Islet of Langerhans (tissue), 1 donor: Measurements from ENCODE around the gene PBX3.

Experiments used
- FAIRE-seq: peaks from one replicate; lab custom pipeline; 2011; peaks lifted over from hg19 to GRCh38; lab: Jason Lieb, UNC

PBX3 gene

DNA sequence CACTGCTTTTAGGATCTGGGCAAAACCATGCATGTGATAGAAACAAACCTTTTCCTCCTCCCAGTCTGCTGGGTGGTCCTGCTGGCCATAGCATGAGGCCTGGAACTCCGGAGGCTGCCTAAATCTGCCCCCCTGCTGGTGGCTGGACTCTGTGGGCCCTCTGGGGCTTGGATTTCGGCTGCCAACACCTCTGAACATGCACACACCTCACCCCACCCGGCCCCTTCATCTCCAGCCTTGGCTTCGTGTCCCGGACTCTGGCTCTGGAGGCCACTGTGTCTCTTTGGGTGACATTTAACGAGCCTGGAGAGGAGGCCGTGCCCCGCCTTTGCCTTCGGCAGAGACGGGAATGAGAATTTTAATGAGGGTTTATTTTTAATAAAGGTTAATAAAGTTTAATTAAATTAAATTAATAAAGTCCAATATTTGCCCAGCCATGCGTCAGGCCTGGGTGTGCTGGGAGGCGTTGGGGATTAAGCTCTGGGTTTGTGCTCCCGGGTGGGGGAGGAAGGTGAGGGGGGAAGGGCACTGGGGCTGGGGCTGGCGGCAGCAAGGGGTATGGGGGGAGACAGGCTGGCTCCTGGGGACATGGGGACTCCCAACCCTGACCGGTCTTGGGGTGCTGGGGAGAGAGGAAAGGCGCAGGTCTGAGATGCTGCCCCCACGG lies 251.8 kb downstream of the PBX3 start:
- FAIRE-seq, result no peak

DNA sequence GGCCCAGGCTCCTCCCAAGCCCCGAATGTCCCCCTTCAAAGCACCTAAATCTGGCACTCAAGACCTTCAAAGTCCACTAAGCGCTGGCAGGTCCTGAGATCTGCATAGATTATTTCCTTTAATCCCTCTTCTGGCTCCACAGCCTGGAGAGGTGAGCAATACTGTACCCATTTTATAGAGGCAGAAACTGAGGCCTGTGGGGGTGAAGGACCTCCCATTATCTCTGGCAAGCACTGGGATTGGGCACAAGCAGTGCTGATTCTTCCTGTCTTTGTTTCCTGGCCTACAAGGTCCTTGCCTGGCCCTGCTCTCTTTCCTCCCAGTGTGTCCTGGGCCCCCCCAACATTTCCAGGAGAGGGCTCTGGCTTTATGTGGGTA lies 252.3 kb downstream of the PBX3 start:
- FAIRE-seq, result no peak

DNA sequence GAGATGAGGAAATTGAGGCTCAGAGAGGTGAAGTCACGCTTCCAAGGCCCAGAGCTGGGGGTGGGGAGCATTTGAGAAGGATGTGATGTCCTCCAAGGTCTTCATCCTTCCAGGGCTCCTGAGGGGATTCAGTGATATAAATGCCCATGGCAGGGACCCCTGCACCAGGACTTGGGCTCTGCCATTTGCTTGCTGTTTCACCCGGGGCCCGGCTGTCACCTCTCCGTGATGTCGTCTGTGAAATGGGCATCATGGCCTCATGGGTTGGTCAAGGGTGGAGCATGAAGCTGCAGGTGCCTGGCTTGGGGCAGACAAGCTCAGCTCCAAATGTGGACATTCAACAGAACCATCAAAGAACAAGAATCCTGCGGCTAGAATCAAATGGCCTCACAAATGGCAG lies 253.1 kb downstream of the PBX3 start:
- FAIRE-seq, result no peak

DNA sequence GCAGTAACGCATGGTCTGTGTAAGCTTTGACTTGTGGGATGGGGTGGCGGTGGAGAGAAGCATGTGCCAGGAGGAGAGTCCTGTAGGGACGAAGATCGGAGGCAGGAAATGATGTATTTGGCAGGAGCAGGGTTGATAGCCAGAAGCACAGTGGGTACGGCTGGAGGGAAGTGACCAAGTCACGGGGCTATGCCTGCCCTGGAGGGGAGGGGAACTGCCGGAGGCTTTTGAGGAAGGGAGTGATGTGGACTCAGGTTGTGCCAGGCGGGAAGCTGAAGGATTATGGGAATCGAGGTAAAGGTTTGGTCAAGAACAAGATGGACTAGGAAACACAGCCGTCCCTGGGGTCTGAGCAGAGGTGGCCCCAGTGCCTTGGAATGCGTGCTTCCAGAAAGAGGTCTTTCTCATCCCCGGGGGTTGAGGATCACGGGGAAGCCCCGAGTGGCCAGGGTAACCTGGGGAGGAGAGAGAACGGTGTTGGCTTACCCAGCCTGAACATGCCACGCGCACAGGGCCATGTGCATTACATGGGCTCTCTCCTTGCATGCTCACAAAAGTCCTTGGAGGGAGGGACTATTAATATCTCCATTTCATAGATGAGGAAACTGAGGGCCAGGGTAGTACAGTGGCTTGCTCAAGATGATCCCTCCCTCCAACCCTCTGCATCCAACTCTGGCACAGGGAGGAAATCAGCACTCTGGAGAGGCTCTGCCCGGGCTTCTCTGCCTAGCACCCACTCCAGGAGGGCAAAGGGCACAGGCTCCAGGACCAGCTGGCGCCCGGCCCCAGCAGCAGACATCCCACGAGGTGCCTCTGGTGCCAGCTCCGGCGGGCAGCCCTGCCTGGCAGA lies 253.8 kb downstream of the PBX3 start:
- no peak for FAIRE-seq

DNA sequence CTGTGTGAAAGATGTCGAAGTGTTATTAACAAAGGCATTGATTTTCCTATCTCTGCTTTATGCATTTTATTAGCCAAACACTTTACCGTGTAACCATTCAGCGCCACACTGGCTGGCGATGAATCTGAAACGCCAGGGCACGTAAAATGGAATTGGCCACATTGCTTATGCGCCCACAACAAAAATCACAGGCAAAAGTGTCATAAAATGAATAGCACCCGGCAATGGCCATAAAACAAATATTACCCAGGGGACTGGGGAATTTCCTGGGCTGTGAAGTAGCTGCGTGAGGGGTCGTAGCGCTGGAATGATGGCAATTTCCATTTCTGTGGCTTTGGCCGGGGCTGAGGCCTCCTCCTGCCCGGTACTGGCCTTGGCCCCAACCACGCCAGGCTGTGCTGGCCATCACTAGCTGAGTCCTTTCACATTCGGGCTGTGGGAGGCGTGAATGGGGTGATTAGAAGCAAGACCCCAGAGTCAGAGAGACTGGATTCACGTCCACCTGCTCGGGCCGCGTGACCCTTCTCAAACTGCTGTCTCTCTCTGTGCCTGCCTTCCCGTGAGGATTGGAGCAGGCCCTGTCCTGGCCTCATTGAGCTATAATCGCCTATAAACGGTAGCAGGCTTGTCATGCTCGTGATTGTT lies 254.5 kb downstream of the PBX3 start:
- no peak for FAIRE-seq

DNA sequence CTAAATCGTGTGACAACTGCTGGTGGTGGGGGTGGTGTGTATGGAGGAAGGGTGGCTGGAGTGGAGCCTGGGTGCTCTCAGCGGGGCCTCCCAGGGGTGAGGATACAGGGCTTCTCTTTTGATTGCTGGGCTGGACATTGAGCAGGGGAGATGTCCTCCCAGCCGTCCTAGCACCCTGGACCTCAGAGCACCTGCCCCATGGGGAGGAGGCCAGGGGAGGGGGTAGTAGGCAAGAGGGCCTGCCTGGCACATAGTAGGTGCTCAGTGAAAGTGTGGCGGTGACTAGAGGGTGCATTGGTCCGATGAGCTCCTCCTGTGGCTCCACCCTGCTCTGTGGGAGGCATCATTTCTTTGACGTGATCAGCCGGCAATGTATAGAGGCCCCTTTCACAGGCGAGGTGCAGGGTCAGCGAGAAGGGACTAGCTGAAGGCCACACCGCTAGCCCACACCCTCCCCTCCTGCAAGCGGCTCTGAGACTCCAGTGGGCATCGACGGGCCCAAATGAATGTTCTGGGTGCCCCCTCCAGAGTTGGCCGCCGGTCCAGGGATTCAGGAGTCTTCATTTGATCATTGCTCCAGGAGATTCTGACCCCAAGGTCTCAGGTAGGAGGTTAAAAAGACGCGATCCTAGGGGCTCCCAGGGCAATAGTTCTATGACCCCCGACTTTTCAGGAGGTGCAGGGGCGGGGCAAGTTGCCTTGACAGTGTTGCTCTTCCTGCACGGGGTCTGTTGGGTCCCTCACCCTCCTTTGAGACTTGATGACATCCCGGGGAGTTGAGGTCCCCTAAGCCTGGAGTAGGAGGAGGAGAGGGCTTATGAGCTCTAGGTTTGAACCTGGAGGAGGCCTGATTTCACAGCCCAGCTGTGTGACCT lies 255.5 kb downstream of the PBX3 start:
- no peak for FAIRE-seq

DNA sequence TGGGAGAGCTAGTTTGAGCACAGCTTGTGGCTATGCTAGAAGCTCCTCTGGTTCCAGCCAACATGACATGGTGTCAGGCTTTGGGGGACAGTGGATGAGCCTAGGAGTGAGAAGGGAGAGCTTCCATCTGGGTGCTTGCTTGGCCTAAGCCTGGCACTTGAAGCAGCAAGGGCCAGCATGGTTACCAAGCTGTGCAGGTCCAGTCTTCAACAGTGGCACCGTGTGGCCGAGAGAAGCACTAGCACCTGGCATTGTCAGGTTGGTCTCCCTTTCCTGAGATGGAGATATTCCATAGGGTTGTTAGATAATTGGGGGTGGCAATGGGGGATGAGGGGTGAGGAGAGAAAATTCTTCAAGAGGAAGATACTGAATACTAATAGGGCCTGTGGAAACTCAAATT lies 261.9 kb downstream of the PBX3 start:
- FAIRE-seq, result no peak

DNA sequence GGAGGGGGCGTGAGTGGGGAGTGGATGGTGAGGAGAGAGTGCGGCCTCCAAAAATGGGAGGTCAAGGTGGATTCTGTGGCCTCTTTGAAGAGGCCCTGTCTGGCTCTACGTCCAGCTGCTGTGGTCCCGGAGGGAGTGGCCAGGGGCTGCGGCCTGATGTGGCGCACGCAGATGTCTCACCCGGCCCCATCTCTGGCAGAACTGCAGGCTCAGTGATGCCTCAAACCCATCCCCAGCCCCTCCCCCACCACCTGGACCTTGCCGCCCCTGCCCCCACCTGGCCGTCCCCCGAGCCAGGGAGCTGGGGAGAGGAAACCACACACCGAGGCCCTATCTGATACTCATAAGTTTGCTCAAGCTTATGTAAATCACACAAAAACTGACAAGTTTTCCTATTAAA lies 267.6 kb downstream of the PBX3 start:
- no peak for FAIRE-seq

DNA sequence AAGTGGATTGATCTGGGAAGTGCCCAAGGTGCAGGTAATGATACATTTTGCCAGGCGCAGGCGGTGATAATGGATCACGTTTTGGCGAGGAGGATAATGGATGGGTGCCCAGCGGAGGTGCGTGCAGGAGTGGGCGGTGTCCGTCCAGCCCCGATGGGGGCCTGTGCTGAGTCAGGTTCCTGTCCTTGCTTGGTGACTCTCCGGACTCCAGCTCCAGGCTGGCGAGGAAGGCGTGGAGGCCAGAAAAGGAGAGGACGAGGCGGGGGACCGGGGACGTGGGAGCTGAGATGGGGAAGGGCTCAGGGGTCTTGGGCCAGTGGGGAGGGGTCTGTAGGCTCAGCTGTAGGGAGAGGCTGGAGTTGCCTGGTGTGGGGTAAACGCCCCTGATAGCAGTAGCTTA lies 268.3 kb downstream of the PBX3 start:
- FAIRE-seq, result no peak

DNA sequence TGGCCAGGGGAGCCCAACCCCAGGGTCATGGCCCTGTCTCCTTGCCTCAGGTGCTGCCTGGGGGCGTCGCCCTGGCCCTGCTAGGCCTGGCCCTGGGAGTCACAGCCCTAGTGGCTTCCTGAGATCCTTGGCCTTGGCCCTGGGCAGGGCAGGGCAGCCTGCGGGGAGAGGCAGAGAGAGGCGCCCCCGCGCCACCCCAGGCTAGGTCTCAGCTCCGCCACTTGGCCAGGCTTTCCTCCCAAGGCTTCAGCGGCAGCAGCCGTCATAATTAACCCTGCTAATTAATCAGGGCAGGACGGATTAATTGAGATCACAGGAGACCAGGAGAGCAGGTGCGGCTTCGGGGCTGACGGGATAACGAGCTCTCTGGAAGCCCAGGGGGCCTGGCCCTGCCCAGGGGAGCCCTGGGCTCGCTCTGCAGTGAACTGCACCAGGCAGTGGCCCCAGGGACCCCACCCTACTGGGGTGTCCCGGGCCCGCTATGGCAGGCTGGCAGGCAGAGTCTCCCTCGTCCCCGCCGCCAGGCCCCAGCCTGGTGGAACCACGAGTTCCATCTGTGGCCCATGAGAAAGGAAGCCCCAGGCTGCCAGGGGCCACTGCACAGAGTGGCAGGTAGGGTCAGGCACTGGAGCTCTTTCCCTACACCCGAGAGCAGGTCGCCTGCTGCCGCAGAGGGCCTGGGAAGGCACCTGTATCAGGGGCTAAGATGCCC lies 269.6 kb downstream of the PBX3 start:
- FAIRE-seq, result no peak
